Measurements from ENCODE around the gene KRT82.

GRCh38 chr12:52385226-52385702, 20.9 kb downstream of the KRT82 start, which contains the start of gene KRT84:
- TF ChIP-seq CTCF (conservative IDR thresholded peaks at IDR 0.05; ENCODE audit: low read length) (no peak), EZH2phosphoT487 (IDR thresholded peaks at IDR 0.05; ENCODE audit: borderline replicate concordance, low read depth, low read length) (no peak)
